ENCODE measurements around the gene HLF.

The HLF gene

DNA sequence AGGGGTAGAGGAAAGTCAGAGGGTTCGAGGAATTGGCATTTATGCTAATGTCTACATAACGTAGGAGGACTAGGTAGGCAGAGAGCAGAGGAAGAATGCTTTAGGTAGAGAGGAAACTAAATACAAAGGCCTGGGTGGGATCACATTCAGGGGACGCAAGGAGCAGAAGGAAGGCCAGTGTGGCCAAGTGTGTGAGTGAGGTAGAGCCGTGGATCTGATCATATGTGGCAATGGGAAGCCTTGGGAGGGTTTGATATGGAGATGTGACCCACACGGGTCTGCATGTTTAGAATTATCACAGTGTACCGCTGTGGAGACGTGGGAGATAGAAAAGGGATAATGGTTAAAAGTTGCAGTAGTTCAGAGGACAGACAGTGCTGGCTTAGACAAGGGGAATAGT, 43.1 kb downstream of the HLF start:
- Histone ChIP-seq H3K36me3 (ENCODE audit: control insufficient read depth, insufficient read depth, low read length) (no peaks in the 10 kb centered on the region), H3K4me3 (replicated peaks; ENCODE audit: low read depth, low read length) (no peak overlapping the region), H3K27me3 (replicated peaks; ENCODE audit: control insufficient read depth, insufficient read depth, low read length) (no peaks in the 10 kb centered on the region)
- TF ChIP-seq, protein P1, sequence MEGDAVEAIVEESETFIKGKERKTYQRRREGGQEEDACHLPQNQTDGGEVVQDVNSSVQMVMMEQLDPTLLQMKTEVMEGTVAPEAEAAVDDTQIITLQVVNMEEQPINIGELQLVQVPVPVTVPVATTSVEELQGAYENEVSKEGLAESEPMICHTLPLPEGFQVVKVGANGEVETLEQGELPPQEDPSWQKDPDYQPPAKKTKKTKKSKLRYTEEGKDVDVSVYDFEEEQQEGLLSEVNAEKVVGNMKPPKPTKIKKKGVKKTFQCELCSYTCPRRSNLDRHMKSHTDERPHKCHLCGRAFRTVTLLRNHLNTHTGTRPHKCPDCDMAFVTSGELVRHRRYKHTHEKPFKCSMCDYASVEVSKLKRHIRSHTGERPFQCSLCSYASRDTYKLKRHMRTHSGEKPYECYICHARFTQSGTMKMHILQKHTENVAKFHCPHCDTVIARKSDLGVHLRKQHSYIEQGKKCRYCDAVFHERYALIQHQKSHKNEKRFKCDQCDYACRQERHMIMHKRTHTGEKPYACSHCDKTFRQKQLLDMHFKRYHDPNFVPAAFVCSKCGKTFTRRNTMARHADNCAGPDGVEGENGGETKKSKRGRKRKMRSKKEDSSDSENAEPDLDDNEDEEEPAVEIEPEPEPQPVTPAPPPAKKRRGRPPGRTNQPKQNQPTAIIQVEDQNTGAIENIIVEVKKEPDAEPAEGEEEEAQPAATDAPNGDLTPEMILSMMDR (IDR thresholded peaks at IDR 0.05; ENCODE audit: insufficient read depth, low read length, poor library complexity, severe bottlenecking), result no peak
- no peak for DNase-seq (ENCODE audit: extremely low read depth, insufficient read length)

DNA sequence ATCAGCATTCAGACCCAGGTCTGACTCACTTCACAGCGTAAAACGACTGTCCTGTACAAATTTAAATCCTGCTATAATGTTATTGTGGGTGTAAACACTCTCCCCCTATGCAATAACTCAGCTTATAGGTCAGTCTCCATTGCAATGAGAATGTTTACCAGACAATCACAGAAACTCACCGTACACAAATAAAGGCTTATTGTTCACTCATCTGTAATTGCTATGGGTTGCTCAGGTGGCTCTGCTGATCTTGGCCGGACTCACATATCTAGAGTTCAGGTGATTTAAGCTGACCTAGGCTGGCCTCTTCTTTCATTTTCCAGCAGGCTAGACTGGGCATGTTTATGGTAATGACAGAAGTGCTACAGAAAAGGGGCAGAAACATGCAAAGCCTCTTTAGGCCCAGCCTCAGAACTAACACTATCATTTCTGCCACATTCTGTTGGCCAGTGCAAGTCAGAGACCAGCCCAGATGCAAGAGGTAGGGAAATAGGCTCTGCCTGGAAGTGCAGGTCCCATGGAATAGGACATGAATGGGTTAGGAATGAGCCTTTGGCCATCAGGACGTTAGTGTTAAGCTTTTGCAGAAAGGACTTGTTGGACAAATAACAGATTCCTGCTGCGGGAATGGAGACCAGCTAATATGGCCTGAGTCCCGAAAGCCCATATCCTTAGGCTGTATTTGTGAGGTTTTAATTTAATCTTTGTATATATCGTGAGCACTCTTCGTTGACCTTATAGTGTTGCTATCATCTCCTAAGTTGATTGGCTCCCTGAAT, 44.0 kb downstream of the HLF start:
- no peaks in the 10 kb centered on the region for H3K27me3 ChIP-seq (replicated peaks; ENCODE audit: control insufficient read depth, insufficient read depth, low read length)
- DNase-seq (ENCODE audit: extremely low read depth, insufficient read length), result no peak
- TF ChIP-seq, protein P1 (IDR thresholded peaks at IDR 0.05; ENCODE audit: insufficient read depth, low read length, poor library complexity, severe bottlenecking), result no peak
- no peak overlapping the region for H3K4me3 ChIP-seq (replicated peaks; ENCODE audit: low read depth, low read length)
- no peaks in the 10 kb centered on the region for H3K36me3 ChIP-seq (ENCODE audit: control insufficient read depth, insufficient read depth, low read length)

DNA sequence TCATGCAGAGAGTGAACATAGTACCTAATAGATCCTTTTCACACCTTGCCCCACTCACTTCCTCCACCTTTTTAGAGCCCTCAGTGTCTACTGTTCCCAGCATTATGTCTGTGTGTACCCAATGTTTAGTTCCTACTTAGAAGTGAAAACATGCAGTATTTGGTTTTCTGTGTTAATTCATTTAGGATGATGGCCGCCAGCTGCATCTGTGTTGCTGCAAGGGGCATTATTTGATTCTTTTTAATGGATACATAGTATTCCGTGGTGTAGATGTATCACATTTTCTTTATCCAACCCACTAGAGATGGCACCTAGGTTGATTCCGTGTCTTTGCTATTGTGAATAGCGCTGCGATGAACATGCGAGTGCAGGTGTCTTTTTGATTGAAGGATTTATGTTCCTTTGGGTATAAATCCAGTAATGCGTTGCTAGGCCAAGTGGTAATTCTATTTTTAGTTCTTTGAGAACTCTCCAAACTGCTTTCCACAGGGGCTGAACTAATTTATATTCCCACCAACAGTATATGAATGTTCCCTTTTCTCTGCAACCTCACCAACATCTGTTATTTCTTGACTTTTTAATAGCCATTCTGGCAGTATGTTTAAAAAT, 47.1 kb downstream of the HLF start:
- no peaks in the 10 kb centered on the region for H3K27me3 ChIP-seq (replicated peaks; ENCODE audit: control insufficient read depth, insufficient read depth, low read length)
- H3K4me3 ChIP-seq (replicated peaks; ENCODE audit: low read depth, low read length), result no peak overlapping the region
- no peaks in the 10 kb centered on the region for H3K36me3 ChIP-seq (ENCODE audit: control insufficient read depth, insufficient read depth, low read length)
- DNase-seq (ENCODE audit: extremely low read depth, insufficient read length), result no peak
- TF ChIP-seq, protein P1 (IDR thresholded peaks at IDR 0.05; ENCODE audit: insufficient read depth, low read length, poor library complexity, severe bottlenecking), result no peak

DNA sequence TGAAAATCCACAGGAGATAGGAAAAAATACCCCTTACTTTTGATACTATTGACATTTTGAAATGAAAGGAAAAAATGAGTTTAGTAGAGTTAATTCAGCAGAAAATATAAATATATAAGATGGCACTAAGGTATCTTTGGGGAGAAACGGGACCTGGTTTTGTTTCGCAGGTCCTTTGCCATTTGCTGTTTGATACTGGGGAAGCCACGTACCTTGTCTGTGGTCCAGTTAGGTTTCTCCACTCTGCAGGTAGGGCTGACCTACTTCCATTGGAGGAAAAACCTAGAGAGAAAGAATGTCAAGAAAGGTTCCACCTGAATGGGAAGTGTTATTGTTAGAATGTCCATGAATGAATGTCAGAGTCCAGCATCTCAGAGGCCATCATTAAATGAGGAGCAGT, 48.1 kb downstream of the HLF start:
- H3K27me3 ChIP-seq (replicated peaks; ENCODE audit: control insufficient read depth, insufficient read depth, low read length), result no peaks in the 10 kb centered on the region
- no peak overlapping the region for H3K4me3 ChIP-seq (replicated peaks; ENCODE audit: low read depth, low read length)
- TF ChIP-seq, protein P1 (IDR thresholded peaks at IDR 0.05; ENCODE audit: insufficient read depth, low read length, poor library complexity, severe bottlenecking), result no peak
- no peak for DNase-seq (ENCODE audit: extremely low read depth, insufficient read length)
- no peaks in the 10 kb centered on the region for H3K36me3 ChIP-seq (ENCODE audit: control insufficient read depth, insufficient read depth, low read length)

DNA sequence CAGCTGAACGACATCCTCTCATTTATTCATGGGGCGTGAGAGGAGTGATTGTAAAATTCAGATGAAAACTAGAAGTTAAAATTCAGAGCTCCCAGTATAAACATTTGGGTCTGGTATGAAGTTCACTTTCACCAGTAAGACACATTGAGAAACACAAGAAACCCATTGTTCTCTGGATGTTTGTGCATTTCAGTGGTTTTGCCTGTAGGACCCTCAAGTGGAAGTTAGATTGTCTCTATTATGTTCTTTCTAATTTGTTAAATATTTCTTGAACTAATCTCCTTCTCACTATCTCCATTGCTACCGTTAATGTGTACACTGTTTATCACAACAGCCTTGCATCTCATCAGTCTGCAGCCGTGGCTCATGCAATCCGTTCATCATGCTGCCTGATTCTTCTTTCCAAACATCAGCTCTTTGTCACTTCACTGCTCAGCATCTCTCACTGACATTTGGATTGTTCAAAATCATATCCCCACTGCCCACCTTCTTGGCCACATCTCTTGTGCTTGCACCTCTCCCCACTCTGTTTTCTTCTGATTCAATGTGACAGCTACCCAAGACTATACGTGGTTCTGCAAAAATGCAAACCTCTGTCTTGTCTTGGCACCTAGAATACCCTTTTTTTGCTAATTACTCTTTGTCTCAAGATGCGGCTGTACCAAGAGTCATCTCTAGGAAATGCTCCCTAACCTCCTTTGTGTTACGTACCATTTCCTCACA, 49.5 kb downstream of the HLF start:
- TF ChIP-seq, protein P1 (IDR thresholded peaks at IDR 0.05; ENCODE audit: insufficient read depth, low read length, poor library complexity, severe bottlenecking), result no peak
- Histone ChIP-seq H3K36me3 (ENCODE audit: control insufficient read depth, insufficient read depth, low read length) (no peaks in the 10 kb centered on the region), H3K4me3 (replicated peaks; ENCODE audit: low read depth, low read length) (no peak overlapping the region), H3K27me3 (replicated peaks; ENCODE audit: control insufficient read depth, insufficient read depth, low read length) (no peaks in the 10 kb centered on the region)
- no peak for DNase-seq (ENCODE audit: extremely low read depth, insufficient read length)

Measured in GM06990 (cell line).